SU-DHL-6 (cell line): ENCODE results near the gene TM9SF4.

Source experiments
- H2AFZ ChIP-seq: fragments of 200-600 bp; sonication (generic); 2 replicates; pipeline ENCODE4 v1.6.1; 2014; ENCODE audit warnings: low read depth, mild to moderate bottlenecking, moderate library complexity, mixed read lengths, antibody characterized with exemption, low read length; ENCODE audit not compliant: severe bottlenecking
- H3F3A ChIP-seq: fragments of 200-600 bp; shearing (Covaris generic); 2 replicates; pipeline ENCODE4 v1.6.0; 2016; ENCODE audit warnings: antibody characterized with exemption, mild to moderate bottlenecking; ENCODE audit not compliant: insufficient read depth
- H3K27ac ChIP-seq: fragments of 200-600 bp; sonication (generic); 2 replicates; pipeline ENCODE4 v1.5.1; 2016; ENCODE audit warnings: low read depth, mild to moderate bottlenecking, low read length, moderate library complexity, mixed read lengths
- H3K27me3 ChIP-seq: fragments of 200-600 bp; sonication (generic), shearing (Covaris generic); 2 replicates; pipeline ENCODE4 v1.6.0; 2014; ENCODE audit warnings: mild to moderate bottlenecking, low read length
- H3K36me3 ChIP-seq: fragments of 200-600 bp; sonication (generic); 2 replicates; pipeline ENCODE4 v1.6.1; 2014; ENCODE audit warnings: mild to moderate bottlenecking, low read length, mixed read lengths
- H3K4me2 ChIP-seq: fragments of 300-600, 200-600 bp; shearing (Covaris generic), sonication (generic); 2 replicates; pipeline ENCODE4 v1.6.0; 2014; ENCODE audit warnings: low read length, low read depth, mild to moderate bottlenecking; ENCODE audit not compliant: poor library complexity, severe bottlenecking
- H3K4me3 ChIP-seq: fragments of 200-600 bp; sonication (generic); 2 replicates; pipeline ENCODE4 v1.5.1; 2014; ENCODE audit warnings: antibody characterized with exemption, low read length, mild to moderate bottlenecking, mixed read lengths; ENCODE audit not compliant: insufficient read depth, poor library complexity, severe bottlenecking
- H3K79me2 ChIP-seq: fragments of 200-600 bp; sonication (generic); 2 replicates; pipeline ENCODE4 v1.6.1; 2014; ENCODE audit warnings: mild to moderate bottlenecking, low read length, moderate library complexity; ENCODE audit not compliant: insufficient read depth
- H3K9ac ChIP-seq: fragments of 200-600 bp; sonication (generic); 2 replicates; pipeline ENCODE4 v1.7.0; 2014; ENCODE audit warnings: mild to moderate bottlenecking, low read length
- H3K9me2 ChIP-seq: fragments of 200-600 bp; sonication (generic); replicated peaks from 2 replicates; pipeline ENCODE4 v1.6.1; 2014; ENCODE audit warnings: low read length; ENCODE audit not compliant: insufficient read depth
- H3K9me3 ChIP-seq: fragments of 200-600 bp; sonication (generic); 2 replicates; pipeline ENCODE4 v1.6.1; 2014; ENCODE audit warnings: low read length, mixed read lengths; ENCODE audit not compliant: insufficient read depth
- H4K20me1 ChIP-seq: fragments of 200-600 bp; sonication (generic); 2 replicates; pipeline ENCODE4 v1.6.1; 2014; ENCODE audit warnings: low read depth, mild to moderate bottlenecking, antibody characterized with exemption, low read length, moderate library complexity, mixed read lengths
- EZH2phosphoT487 ChIP-seq: fragments of 200-600 bp; sonication (generic), shearing (Covaris generic); conservative IDR thresholded peaks from 2 replicates; pipeline ENCODE4 v1.6.1; 2018; ENCODE audit warnings: mild to moderate bottlenecking, antibody characterized with exemption, low read length, moderate library complexity, mixed read lengths
- TF ChIP-seq, protein P1 (sequence below): fragments of 200-600 bp; sonication (generic); IDR thresholded peaks from one replicate; pipeline ENCODE4 v1.5.1; 2017; ENCODE audit warnings: antibody characterized with exemption, mild to moderate bottlenecking, low read length, moderate library complexity; ENCODE audit not compliant: insufficient read depth, poor library complexity, severe bottlenecking

Gene TM9SF4

GRCh38 chr20:32087070-32087469 is 22.4 kb upstream of the TM9SF4 start:
- peaks cover 16% of the 10 kb centered on the region for H3K36me3 ChIP-seq
- H2AFZ ChIP-seq: no peak overlapping the region
- no peaks in the 10 kb centered on the region for H4K20me1 ChIP-seq
- H3K9ac ChIP-seq: peak overlapping the region; percentile 36
- H3F3A ChIP-seq: peaks cover 64% of the 10 kb centered on the region
- H3K27ac ChIP-seq: peak overlapping the region; percentile 93
- peaks cover 9% of the 10 kb centered on the region; the same call in 1 of the 2 replicates for H3K9me3 ChIP-seq
- H3K4me3 ChIP-seq: no peak overlapping the region
- TF ChIP-seq, protein P1, sequence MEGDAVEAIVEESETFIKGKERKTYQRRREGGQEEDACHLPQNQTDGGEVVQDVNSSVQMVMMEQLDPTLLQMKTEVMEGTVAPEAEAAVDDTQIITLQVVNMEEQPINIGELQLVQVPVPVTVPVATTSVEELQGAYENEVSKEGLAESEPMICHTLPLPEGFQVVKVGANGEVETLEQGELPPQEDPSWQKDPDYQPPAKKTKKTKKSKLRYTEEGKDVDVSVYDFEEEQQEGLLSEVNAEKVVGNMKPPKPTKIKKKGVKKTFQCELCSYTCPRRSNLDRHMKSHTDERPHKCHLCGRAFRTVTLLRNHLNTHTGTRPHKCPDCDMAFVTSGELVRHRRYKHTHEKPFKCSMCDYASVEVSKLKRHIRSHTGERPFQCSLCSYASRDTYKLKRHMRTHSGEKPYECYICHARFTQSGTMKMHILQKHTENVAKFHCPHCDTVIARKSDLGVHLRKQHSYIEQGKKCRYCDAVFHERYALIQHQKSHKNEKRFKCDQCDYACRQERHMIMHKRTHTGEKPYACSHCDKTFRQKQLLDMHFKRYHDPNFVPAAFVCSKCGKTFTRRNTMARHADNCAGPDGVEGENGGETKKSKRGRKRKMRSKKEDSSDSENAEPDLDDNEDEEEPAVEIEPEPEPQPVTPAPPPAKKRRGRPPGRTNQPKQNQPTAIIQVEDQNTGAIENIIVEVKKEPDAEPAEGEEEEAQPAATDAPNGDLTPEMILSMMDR: no peak
- TF ChIP-seq EZH2phosphoT487: no peak
- H3K79me2 ChIP-seq: no peaks in the 10 kb centered on the region
- H3K4me2 ChIP-seq: peak overlapping the region; percentile 47
- H3K9me2 ChIP-seq: no peaks in the 10 kb centered on the region
- no peaks in the 10 kb centered on the region for H3K27me3 ChIP-seq

DNA sequence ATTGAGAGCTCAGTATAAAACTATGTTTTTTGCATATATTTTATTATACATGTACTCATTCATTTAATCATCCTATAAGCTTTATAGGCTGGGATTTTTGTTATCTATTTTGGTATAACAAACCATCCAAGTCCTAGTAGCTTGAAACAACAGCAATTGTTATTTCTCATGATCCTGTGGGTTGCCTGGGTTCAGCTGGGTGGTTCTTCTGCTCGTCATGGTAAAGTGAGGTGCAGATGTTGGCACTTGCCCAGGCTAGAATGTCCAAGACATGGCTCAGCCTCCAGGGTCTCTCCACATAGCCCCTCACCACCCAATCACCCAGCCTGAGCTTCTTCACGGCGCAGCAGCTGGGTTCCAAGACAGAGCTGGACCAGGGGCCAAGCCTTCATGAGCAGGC is 20.8 kb upstream of the TM9SF4 start:
- peaks cover 9% of the 10 kb centered on the region; the same call in 1 of the 2 replicates for H3K9me3 ChIP-seq
- peaks cover 19% of the 10 kb centered on the region for H3K36me3 ChIP-seq
- H3K27ac ChIP-seq: peak overlapping the region; percentile 93
- peak overlapping the region; percentile 53 for H3K4me2 ChIP-seq
- no peaks in the 10 kb centered on the region for H3K79me2 ChIP-seq
- H2AFZ ChIP-seq: no peak overlapping the region
- H3K9ac ChIP-seq: no peak overlapping the region; the same call in 1 of the 2 replicates
- TF ChIP-seq EZH2phosphoT487: no peak
- TF ChIP-seq, protein P1: no peak
- no peak overlapping the region for H3K4me3 ChIP-seq
- peaks cover 57% of the 10 kb centered on the region for H3F3A ChIP-seq
- H3K27me3 ChIP-seq: no peaks in the 10 kb centered on the region
- no peaks in the 10 kb centered on the region for H4K20me1 ChIP-seq
- no peaks in the 10 kb centered on the region for H3K9me2 ChIP-seq

DNA sequence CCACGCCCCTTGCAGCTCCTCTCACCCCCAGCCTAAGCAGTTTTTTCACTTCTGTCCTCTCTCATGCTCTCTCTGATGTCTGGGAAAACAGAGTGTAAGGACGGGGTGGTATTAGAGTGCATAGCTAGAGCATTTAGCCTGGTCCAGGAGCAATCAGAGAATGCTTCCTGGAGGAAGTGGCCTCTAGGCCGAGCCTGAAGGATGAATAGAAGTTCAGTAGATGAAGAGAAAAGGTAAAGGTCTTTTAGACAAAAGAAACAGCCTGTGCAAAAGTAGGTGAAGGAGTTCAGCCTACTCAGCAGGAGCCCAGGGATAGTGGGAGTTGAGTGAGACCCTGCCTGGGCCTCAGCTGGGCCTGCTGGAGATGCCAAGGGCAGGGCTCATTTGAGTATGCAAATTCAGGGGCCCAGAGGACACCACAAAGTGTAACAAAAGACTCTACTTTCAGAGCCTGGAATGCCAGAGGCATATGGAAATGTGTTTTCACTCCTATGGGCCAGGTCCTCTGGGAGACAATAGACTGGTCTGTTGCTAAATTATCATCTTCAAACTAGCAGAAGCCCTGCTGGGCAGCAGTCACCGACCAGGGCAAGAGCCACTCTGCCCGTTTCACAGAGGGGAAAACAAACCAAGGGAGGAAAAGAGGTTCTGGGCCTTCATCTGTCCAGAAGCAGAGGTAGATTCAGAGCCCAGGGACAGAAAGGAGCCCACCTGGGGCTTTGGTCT is 19.7 kb upstream of the TM9SF4 start:
- Histone ChIP-seq H3K79me2 (no peaks in the 10 kb centered on the region), H3K4me2 (peak overlapping the region; percentile 53), H3K9ac (peak overlapping the region; percentile 47), H3K27me3 (no peaks in the 10 kb centered on the region), H3K27ac (peak overlapping the region; percentile 93), H3K4me3 (peak overlapping the region; percentile 2), H2AFZ (no peak overlapping the region), H3F3A (peaks cover 57% of the 10 kb centered on the region), H3K9me3 (peaks cover 9% of the 10 kb centered on the region; the same call in 1 of the 2 replicates), H3K9me2 (no peaks in the 10 kb centered on the region), H3K36me3 (peaks cover 24% of the 10 kb centered on the region), H4K20me1 (no peaks in the 10 kb centered on the region)
- TF ChIP-seq, protein P1: no peak
- no peak for TF ChIP-seq EZH2phosphoT487
